Measurements from ENCODE around the gene GALNT4.

The GALNT4 gene

GRCh38 chr12:89528434-89528833 is 3.8 kb upstream of the GALNT4 start:
- no peak for DNase-seq

GRCh38 chr12:89525824-89526770 is 1.5 kb upstream of the GALNT4 start, which contains the start of gene POC1B:
Gene POC1B, minus strand, starts transcription at chr12:89526047. Its CDS starts 152 bp downstream, at chr12:89525895.
- peak; percentile 20 to 62 (median 37) for DNase-seq

- DNase-seq, result peak in 3 of 4 experiments; percentile 5 to 12 (median 8)
These were observed 768 bp upstream of the GALNT4 start for GRCh38 chr12:89525305-89525823.

- no peak for DNase-seq
These were observed 604 bp downstream of the GALNT4 start for GRCh38 chr12:89523843-89524540.

- no peak for DNase-seq
These were observed 1.2 kb downstream of the GALNT4 start for GRCh38 chr12:89523393-89523792.

GRCh38 chr12:89521364-89522223 is 3.0 kb downstream of the GALNT4 start:
- no peak for DNase-seq

- DNase-seq, result no peak
These were observed 6.9 kb downstream of the GALNT4 start for GRCh38 chr12:89517720-89518119.

GRCh38 chr12:89516633-89517032 is 8.0 kb downstream of the GALNT4 start:
- DNase-seq, result no peak

- no peak for DNase-seq
These were observed 9.8 kb downstream of the GALNT4 start for GRCh38 chr12:89514751-89515150.

GRCh38 chr12:89513544-89513943 is 11.1 kb downstream of the GALNT4 start:
- DNase-seq, result no peak

GRCh38 chr12:89507015-89507824 is 17.4 kb downstream of the GALNT4 start:
- no peak for DNase-seq

- no peak for DNase-seq
These were observed 18.5 kb downstream of the GALNT4 start for GRCh38 chr12:89506050-89506449.

- DNase-seq, result no peak
These were observed 19.8 kb downstream of the GALNT4 start for GRCh38 chr12:89504560-89505346.

GRCh38 chr12:89501793-89502192 is 22.8 kb downstream of the GALNT4 start:
- DNase-seq, result no peak

- DNase-seq, result no peak
These were observed 24.7 kb downstream of the GALNT4 start for GRCh38 chr12:89499857-89500256.

GRCh38 chr12:89497467-89497866 is 27.1 kb downstream of the GALNT4 start:
- no peak for DNase-seq

- no peak for DNase-seq
These were observed 27.6 kb downstream of the GALNT4 start for GRCh38 chr12:89497005-89497404.

- peak in 2 of 4 experiments; percentile 6 to 34 for DNase-seq
These were observed 30.0 kb downstream of the GALNT4 start for GRCh38 chr12:89494411-89495231.

- DNase-seq, result no peak
These were observed 30.8 kb downstream of the GALNT4 start for GRCh38 chr12:89493670-89494302.
